Type B pancreatic cell (in vitro differentiated cells): ENCODE measurements around the gene ADPRH. TPM values are rescaled to one million over a fixed set of nuclear protein-coding genes. Genes with fewer than 3 reads are reported as not detected.

Experiments
- DNase-seq: peaks from one replicate; pipeline ENCODE4 v3.0.0; 2021; ENCODE audit warnings: mixed read lengths; ENCODE audit not compliant: unreplicated experiment; ENCODE audit errors: extremely low spot score
- H3K27ac Mint-ChIP-seq: 2 replicates; pipeline ENCODE4 v1.8.0; 2021; ENCODE audit warnings: mild to moderate bottlenecking, mixed read lengths
- H3K27me3 Mint-ChIP-seq: 2 replicates; pipeline ENCODE4 v1.8.0; 2021; ENCODE audit warnings: mixed read lengths
- H3K36me3 Mint-ChIP-seq: 2 replicates; pipeline ENCODE4 v1.8.0; 2021; ENCODE audit warnings: mixed read lengths
- H3K4me1 Mint-ChIP-seq: one replicate; pipeline ENCODE4 v1.8.0; 2021; ENCODE audit warnings: mixed read lengths; ENCODE audit not compliant: unreplicated experiment
- H3K4me3 Mint-ChIP-seq: 2 replicates; pipeline ENCODE4 v1.8.0; 2021; ENCODE audit warnings: mild to moderate bottlenecking, mixed read lengths
- H3K9me3 Mint-ChIP-seq: 2 replicates; pipeline ENCODE4 v1.8.0; 2021; ENCODE audit warnings: mixed read lengths
- total RNA-seq: library from RNA; stranded (reverse); gene quantifications from 2 replicates; pipeline ENCODE4 v1.2.1, GENCODE V29; 2021; ENCODE audit warnings: low replicate concordance
- TF ChIP-seq, protein P1 (sequence below): fragments of 200-600 bp; sonication (generic); conservative IDR thresholded peaks from 2 replicates; pipeline ENCODE4 v1.5.0; 2021; ENCODE audit warnings: antibody characterized with exemption, mild to moderate bottlenecking

The ADPRH gene
- total RNA-seq, 1 donor from 2014 or later = 2.9 TPM

DNA sequence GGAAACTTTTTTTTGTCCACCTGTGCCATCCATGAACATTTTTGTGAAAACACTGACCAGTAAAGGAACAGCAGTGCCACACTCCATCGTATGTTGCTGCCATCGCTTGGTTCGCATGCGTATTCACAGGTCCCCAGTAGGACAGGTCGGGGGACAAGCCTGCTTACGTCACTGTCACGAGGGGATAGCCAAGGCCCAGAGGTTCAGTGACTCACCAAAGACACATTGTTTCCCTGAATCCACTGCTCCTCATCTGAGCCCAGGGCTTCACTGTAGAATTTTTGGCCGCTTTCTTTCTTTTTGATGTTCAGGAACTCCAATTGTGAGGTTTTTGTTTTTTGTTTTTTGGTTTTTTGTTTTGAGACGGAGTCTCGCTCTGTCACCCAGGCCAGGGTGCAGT is 5.9 kb downstream of the ADPRH start:
- Mint-ChIP-seq H3K4me3 (no peak overlapping the region), H3K27me3 (peaks cover 6% of the 10 kb centered on the region), H3K27ac (no peak overlapping the region), H3K9me3 (no peaks in the 10 kb centered on the region), H3K36me3 (no peaks in the 10 kb centered on the region), H3K4me1 (peaks cover 5% of the 10 kb centered on the region)
- DNase-seq = no peak
- TF ChIP-seq, protein P1, sequence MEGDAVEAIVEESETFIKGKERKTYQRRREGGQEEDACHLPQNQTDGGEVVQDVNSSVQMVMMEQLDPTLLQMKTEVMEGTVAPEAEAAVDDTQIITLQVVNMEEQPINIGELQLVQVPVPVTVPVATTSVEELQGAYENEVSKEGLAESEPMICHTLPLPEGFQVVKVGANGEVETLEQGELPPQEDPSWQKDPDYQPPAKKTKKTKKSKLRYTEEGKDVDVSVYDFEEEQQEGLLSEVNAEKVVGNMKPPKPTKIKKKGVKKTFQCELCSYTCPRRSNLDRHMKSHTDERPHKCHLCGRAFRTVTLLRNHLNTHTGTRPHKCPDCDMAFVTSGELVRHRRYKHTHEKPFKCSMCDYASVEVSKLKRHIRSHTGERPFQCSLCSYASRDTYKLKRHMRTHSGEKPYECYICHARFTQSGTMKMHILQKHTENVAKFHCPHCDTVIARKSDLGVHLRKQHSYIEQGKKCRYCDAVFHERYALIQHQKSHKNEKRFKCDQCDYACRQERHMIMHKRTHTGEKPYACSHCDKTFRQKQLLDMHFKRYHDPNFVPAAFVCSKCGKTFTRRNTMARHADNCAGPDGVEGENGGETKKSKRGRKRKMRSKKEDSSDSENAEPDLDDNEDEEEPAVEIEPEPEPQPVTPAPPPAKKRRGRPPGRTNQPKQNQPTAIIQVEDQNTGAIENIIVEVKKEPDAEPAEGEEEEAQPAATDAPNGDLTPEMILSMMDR = no peak

GRCh38 chr3:119585856-119586570 is 6.7 kb downstream of the ADPRH start:
- H3K27ac Mint-ChIP-seq = no peak overlapping the region
- no peaks in the 10 kb centered on the region for H3K4me1 Mint-ChIP-seq
- DNase-seq = no peak
- no peaks in the 10 kb centered on the region for H3K9me3 Mint-ChIP-seq
- TF ChIP-seq, protein P1 = no peak
- no peaks in the 10 kb centered on the region for H3K36me3 Mint-ChIP-seq
- peaks cover 7% of the 10 kb centered on the region for H3K27me3 Mint-ChIP-seq
- H3K4me3 Mint-ChIP-seq = no peak overlapping the region

GRCh38 chr3:119586733-119587172 is 7.5 kb downstream of the ADPRH start:
- Mint-ChIP-seq H3K27me3 (peaks cover 7% of the 10 kb centered on the region), H3K4me3 (no peak overlapping the region), H3K27ac (no peak overlapping the region), H3K36me3 (no peaks in the 10 kb centered on the region), H3K9me3 (no peaks in the 10 kb centered on the region), H3K4me1 (no peaks in the 10 kb centered on the region)
- TF ChIP-seq, protein P1 = no peak
- no peak for DNase-seq

- no peak for DNase-seq
- H3K27me3 Mint-ChIP-seq = peaks cover 7% of the 10 kb centered on the region
- H3K4me3 Mint-ChIP-seq = no peak overlapping the region
- no peak overlapping the region for H3K27ac Mint-ChIP-seq
- no peaks in the 10 kb centered on the region for H3K4me1 Mint-ChIP-seq
- TF ChIP-seq, protein P1 = no peak
- H3K9me3 Mint-ChIP-seq = no peaks in the 10 kb centered on the region
- no peaks in the 10 kb centered on the region for H3K36me3 Mint-ChIP-seq
Measured at GRCh38 chr3:119588112-119588511, 8.8 kb downstream of the ADPRH start.

- no peak for DNase-seq
- peaks cover 7% of the 10 kb centered on the region for H3K27me3 Mint-ChIP-seq
- H3K27ac Mint-ChIP-seq = no peak overlapping the region
- H3K4me3 Mint-ChIP-seq = no peak overlapping the region
- no peaks in the 10 kb centered on the region for H3K9me3 Mint-ChIP-seq
- H3K4me1 Mint-ChIP-seq = no peaks in the 10 kb centered on the region
- TF ChIP-seq, protein P1 = no peak
- H3K36me3 Mint-ChIP-seq = no peaks in the 10 kb centered on the region
Measured at GRCh38 chr3:119589102-119589773, 9.9 kb downstream of the ADPRH start.
